Activated T-helper 1 cell treated with Interleukin-2 at 50 U/mL for 16 hours (primary cell): ENCODE results near the gene GPC5.

ENCODE experiments used
- DNase-seq: peaks from one replicate; pipeline ENCODE4 v3.0.0-alpha.2; 2020; ENCODE audit warnings: low read depth

Gene GPC5

GRCh38 chr13:92767468-92767867 lies 1369.0 kb downstream of the GPC5 start:
- DNase-seq: no peak

GRCh38 chr13:92768602-92769001 lies 1370.2 kb downstream of the GPC5 start:
- DNase-seq: no peak

- no peak for DNase-seq
Observed at GRCh38 chr13:92769046-92769445, 1370.6 kb downstream of the GPC5 start.

GRCh38 chr13:92775658-92776057 lies 1377.2 kb downstream of the GPC5 start:
- no peak for DNase-seq

- no peak for DNase-seq
Observed at GRCh38 chr13:92781965-92782690, 1383.7 kb downstream of the GPC5 start.

- DNase-seq: no peak
Observed at GRCh38 chr13:92802776-92803175, 1404.4 kb downstream of the GPC5 start.

GRCh38 chr13:92804346-92804745 lies 1405.9 kb downstream of the GPC5 start:
- DNase-seq: no peak

- no peak for DNase-seq
Observed at GRCh38 chr13:92804926-92805325, 1406.5 kb downstream of the GPC5 start.

GRCh38 chr13:92805766-92806165 lies 1407.3 kb downstream of the GPC5 start:
- no peak for DNase-seq

- no peak for DNase-seq
Observed at GRCh38 chr13:92806215-92806614, 1407.8 kb downstream of the GPC5 start.

- DNase-seq: no peak
Observed at GRCh38 chr13:92807353-92807752, 1408.9 kb downstream of the GPC5 start.

GRCh38 chr13:92807966-92808365 lies 1409.5 kb downstream of the GPC5 start:
- DNase-seq: no peak

- no peak for DNase-seq
Observed at GRCh38 chr13:92821324-92821723, 1422.9 kb downstream of the GPC5 start.

- no peak for DNase-seq
Observed at GRCh38 chr13:92823059-92823458, 1424.6 kb downstream of the GPC5 start.

GRCh38 chr13:92825938-92826596 lies 1427.6 kb downstream of the GPC5 start:
- no peak for DNase-seq

- no peak for DNase-seq
Observed at GRCh38 chr13:92827503-92827902, 1429.1 kb downstream of the GPC5 start.

GRCh38 chr13:92829930-92830329 lies 1431.5 kb downstream of the GPC5 start:
- no peak for DNase-seq

- no peak for DNase-seq
Observed at GRCh38 chr13:92830821-92831220, 1432.4 kb downstream of the GPC5 start.

GRCh38 chr13:92833071-92833470 lies 1434.7 kb downstream of the GPC5 start:
- DNase-seq: no peak

GRCh38 chr13:92836171-92836570 lies 1437.8 kb downstream of the GPC5 start:
- no peak for DNase-seq

- DNase-seq: no peak
Observed at GRCh38 chr13:92838786-92839185, 1440.4 kb downstream of the GPC5 start.

- no peak for DNase-seq
Observed at GRCh38 chr13:92842145-92842544, 1443.7 kb downstream of the GPC5 start.

- no peak for DNase-seq
Observed at GRCh38 chr13:92843549-92843948, 1445.1 kb downstream of the GPC5 start.

GRCh38 chr13:92849381-92849780 lies 1451.0 kb downstream of the GPC5 start:
- no peak for DNase-seq
